Stromal cell of bone marrow (primary cell): ENCODE data around the gene USP21.

ENCODE experiments used
- DNase-seq: peaks from one replicate; pipeline ENCODE4 v3.0.0-alpha.2; 2012; ENCODE audit warnings: low read depth

The USP21 gene

DNA sequence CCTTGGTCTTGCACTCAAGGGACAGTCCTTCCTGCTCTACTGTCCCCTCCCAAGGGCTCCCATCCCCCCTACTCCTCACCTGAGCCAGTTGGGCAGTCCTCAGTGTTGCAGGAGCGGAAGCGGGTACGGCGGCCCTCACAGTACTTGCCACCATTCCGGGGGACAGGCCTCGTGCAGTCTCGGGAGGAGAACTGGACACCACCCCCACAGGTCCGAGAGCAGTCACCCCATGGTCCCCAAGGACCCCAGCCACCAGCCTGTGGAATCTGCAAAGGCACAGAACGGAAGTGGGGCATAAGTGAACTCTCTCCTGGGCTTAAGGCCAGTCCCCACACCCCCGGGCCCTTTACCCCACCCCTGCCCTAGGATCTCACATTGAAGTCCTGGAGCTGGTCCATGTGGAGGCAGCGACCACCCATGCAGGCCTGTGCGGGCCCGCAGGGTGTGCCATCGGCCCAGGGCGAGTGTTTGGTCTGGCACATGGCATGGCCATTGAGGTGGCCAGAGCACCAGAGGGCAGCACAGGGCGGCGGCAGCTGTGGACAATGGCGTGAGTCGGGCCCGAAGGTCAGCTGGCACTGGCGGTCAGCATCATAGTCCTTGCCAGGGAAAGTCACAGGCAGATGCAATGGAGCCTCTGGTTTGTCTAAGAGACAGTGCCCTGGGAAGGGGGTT lies 34.4 kb downstream of the USP21 start:
- DNase-seq = no peak

DNA sequence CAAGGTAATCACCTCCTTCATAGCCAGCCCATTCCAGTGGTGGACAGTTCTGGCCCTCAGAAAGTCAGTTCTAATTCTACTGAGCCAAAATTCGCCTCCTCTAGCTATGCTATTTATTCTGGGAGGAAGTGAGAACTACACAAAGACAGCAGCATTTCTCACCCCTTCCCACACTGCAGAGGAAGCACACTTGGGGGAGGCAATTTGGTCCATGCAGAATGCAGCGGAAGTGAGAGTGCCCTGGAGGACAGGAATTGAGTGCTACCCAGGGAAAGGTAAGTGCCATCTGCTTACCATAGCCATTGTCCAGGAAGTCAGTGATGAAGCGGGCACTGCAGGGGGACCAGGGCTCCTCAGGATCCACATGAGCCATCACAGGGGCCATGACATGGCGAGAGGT lies 35.9 kb downstream of the USP21 start:
- no peak for DNase-seq

DNA sequence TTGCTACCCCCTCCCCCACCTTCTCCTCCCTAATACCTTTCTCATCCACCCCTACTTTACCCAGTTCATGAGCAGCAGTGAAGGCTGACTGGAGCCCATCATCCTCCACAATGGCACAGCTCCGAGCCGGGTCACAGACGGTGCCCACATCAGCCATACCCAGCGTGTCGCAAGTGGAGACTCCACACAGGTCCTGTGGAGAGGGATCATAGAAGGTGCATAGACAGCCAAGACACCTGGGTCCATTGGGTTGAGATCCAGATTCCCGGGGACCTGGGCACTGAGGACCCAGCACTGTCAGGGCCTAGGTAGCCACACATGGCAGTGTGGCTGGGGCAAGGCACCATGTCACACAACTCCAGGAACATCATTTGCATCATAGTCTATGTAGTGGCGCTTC lies 36.8 kb downstream of the USP21 start:
- DNase-seq = no peak

DNA sequence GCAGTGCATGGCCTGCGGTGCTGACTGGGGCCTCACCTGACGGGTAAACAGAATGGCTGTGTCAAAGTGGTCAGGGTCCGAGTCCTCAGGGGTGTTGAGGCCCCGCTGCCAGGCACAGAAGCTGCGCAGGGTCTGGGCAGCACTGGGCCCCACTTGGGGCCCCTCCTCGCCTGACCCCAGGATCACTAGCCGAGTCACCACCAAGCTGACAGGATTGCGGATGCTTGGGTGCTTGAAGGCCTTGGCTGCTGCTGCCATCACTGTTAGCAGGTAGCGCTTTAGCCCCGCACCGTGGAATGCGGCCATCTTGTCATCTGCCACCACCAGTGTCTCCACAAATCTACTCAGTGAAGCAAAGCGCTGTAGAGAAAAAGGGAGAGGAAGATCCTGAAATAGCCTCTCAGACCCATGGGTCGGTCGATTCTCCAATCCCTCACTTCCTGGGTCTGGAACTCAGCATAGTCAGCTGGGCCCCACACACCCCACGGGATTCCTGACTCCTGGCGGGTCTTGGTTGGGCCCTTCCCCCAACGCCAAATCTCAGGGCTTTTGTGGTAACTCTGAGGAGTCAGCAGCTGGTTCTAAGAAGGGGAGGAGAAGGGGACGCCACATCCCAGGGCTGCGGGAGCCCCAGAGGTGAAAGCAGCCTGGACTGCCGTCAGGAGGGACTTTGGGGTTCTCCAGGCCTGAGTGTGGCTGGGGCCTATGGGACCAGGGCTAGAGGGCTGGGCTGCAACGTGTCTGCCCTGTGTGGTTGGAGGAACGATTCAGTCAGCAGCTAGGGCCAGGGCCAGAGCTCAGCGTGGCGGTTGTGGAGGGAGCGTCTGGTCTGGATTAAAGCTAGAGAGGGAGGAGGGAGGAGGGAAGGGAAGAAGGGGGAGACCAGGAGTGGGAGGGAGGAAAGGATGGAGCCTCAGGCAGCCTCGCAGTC lies 37.5 kb downstream of the USP21 start:
- DNase-seq = peak; percentile 87

DNA sequence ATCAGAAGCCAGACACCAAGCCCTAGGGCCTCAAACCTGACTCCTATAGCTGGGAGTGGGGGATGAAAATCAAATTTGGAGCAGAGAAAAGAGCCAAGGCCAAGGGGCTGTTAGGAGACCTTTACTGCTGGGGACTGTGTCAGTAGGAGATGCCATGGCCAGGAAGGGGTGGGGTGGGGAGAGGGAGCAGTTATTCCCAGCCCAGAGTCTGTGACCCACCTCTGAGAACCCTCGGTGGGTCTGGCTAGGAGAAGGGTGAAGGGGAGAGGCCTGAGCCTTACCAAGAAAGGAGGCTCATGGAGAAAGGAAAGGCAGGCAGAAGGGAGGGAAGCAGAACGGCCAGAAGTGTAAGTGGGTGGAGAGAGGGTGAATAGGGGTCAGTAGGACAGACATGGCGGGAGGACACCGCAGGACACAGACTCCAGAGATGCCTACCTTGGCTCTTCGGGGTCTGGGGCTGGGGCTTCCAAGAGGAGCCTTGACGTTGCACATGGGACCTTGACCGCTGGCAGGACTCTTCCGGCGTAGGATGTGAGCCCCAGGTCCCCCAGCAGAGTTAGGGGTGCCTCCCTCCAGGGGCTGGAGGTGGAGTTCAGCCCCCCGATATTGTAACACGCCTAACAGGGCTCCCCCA lies 38.4 kb downstream of the USP21 start:
- DNase-seq = no peak

DNA sequence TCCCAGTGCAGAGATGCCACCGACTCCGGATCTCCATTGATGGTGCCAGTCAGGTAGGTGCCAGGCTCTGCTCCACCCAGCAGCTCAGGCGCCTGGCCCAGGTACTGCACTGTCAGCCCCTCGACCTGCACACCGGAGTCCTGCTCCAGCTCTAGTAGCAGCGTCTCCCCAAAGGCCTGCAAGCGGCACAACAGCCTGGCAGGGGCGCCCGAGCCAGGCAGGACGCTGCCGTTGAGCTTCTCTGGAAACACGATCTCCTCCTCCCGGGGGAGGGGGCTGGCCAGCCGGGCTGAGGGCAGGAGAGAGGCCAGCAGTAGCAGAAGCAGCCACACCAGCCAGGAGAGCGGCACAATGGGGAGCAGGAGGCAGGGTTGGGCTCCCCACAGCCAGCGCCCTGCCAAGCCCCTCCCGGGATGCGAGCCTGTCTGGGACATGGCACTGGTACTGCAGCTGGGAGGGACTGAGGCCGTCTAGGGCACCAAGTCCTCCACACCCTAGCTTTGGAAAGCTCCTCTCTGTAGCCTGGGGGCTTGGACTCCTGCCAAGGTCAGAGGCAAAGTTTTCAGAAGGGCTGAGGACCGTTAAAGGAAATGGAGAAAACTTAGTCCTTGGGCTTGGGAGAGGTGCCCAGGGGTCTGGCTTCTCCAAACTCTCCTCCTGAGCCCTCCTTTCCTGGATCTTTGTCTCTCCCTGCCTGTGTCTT lies 39.0 kb downstream of the USP21 start:
- DNase-seq = no peak

DNA sequence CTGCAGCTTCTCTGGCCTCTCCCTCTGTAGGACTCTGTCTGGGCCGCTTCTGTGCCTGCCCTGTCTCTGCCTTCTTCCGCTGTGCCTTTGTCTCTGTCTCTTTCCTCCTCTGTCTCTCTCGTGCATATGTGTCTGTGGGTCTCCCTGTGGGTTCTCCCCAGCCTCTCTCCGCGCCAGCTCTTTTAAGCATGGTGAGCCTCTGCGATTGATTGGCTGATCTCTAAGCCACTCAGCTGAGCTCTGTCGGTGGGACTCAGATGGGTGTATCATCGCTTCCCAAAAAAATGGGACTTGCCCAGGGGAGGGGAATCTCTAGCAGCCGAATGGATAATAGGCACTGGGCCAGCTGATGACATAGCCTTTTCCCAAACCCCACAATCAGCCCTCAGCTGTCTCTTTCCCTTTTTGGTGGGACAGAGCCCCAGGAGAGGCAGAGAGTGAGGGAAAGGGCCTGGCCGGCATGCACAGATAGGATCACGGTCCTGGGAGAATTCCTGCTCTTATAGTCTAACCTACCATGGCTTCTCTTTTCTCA lies 39.7 kb downstream of the USP21 start, which contains the start of gene ADAMTS4:
TSS of gene ADAMTS4 (minus strand) at position 158 of the 535 bp plus-strand sequence. CDS start 427 bp downstream, outside the sequence.
- DNase-seq = peak; percentile 83

DNA sequence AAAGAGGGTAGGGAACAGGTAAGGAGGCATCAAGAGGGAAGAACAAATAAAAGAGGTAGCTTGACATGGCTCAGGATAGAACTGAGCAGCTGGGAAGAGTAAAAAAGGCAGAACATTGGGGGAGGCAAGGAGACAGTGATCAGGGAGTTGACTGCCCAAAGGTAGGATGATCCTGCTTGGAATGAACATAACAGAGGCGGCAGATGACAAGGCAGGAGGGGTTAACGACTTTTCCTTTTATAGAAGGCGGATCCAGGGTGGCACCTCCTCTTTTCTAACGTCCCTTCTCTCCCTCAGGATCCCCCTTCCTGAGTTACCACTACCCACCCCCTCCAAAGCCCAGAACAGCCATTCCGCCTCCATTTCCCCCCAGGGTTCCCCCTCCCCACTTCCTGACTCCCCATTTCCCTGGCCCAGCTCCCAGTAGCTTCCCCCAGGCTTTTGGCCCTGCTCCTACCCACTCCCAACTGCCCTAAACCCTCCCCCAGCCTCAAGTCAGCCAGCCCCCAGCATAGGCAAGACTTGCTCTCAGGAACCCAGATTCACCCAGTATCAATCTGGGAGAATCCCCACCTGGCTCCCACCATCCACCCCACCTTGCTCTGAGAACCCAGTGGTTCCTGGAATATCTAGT lies 40.3 kb downstream of the USP21 start:
- no peak for DNase-seq

DNA sequence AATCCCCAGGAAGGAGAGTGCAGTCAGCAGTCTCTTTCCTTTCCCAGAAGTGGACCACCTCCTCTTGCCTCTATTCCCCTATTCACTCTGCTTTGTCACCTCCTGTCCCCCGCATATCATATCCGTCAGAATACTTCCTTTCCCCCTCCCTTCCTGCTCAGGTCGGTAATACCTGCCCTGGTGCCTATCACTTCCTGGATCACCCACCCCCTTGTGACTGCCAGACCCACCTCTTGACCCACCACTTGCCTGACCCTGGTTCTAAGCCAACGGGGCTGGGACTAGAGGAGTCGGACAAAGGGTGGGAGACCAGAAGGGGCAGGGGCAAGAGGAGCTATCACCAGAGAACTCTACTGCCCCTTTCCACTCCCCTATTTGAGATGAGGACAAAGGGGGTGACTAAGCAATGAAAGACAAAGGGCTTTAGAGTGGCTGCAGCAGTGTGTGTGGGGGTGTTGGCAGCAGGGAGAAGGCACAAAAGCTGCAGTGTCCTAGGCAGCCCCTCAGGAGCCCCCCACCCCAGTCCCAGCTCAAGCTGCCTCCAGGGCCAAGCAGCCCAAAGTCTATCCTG lies 41.2 kb downstream of the USP21 start:
- DNase-seq = no peak

DNA sequence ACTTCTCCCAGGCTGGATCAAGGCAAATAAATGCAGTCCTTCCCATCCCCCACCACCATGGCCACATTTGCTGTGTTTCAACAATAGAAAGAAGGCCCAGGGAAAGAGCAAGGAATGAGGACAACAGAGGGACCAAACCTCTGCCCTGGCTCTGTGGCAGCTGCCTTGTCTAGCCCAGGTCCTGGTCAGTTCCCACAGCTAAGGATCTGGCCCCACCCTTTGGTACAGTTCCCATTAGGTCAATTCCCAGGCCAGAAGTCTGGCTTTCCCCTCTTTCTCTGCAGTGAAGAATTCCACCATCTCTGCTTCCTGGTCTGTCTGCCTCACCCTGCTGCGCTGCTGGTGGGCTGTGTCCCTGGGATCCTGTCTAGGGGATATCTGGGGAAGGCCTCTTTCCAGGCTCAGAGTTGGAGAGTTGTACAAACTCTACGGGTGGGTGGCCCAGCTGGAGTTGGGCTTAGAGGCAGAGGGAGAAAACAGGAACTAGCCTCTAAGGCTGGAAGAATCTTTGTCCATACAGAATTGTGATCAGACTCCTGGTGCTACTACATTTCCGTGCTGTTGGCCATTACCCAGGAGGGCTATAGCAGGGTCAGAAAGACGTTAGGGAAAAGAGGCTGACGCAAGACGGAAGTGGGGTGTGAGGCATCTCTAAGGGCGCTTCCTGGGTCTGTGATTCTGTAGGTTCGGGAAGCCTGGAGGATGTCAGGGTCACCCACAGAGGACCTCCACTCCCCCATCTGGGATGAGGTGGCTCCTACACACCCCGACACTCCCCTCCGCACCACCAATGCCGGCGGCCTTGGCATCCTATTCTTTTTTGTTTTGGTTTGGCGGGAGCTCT lies 41.9 kb downstream of the USP21 start:
- peak; percentile 65 for DNase-seq

DNA sequence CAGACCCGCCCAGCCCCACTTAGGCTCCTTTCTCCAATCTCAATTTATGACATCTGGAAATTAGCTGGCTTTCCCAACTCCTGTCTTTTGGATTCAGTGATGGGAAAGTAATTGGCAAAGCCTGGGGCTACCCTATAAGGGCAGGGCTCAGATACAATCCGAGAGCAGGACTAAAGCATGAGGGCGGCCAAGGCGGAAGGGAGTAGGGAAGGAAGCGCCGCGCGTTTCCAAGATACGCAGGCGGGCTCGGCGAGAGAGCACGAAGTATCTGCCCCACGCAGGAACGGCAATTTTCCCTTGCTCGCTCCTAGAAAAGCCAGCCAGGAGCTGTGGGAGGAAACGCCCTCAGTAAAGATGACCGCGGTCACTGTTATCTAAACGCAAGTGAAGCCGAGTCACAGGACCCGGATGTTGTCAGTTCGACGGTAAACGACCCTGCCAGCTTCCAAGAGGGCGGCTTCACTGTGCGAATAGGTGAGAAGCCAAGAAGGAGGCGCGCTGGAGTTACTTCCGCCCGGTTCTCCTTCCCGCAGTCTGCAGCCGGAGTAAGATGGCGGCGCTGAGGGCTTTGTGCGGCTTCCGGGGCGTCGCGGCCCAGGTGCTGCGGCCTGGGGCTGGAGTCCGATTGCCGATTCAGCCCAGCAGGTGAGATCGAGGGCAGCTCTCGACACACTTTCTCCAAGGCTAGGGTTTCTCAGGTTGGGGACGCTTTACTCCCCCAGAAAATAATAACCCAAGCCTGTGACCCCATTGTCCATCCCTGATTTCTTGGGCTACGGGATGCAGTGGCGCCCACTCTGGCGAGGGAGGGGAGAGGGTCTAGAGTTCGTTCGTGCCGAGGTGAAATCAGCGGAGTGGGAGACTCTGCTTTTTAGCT lies 42.8 kb downstream of the USP21 start, which contains the start of gene NDUFS2:
TSS of gene NDUFS2 (plus strand) at position 532 of the 877 bp plus-strand sequence. CDS start at position 551, 19 bp downstream.
- DNase-seq = peak; percentile 99

DNA sequence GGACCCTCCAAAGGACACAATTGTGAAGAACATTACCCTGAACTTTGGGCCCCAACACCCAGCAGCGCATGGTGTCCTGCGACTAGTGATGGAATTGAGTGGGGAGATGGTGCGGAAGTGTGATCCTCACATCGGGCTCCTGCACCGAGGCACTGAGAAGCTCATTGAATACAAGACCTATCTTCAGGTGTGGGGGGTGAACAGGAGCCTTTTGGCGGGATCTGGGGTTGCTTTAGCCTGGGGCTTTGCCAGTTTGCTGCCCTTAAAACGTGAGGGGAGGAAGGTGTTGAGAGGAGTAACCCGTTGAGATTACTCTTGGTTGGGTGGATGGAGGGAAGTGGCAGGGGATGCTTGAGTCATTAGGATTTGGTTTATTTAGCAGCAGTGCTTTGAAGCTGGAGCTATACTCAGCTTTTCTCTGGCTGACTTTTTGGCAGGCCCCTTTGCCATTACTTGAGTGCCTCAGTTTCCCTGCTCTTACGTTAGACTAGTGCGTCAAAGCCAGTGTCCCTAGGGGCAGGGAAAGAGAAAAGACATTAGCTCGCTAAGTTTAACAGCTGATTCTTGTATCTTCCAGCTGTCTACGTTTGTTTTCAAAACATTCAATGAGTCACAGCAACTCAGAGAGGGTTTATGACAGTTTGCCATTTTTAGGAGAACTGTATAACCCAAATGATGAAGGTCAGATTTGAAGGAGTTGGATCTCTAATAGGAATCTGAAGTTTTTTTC lies 47.3 kb downstream of the USP21 start:
- DNase-seq = no peak

DNA sequence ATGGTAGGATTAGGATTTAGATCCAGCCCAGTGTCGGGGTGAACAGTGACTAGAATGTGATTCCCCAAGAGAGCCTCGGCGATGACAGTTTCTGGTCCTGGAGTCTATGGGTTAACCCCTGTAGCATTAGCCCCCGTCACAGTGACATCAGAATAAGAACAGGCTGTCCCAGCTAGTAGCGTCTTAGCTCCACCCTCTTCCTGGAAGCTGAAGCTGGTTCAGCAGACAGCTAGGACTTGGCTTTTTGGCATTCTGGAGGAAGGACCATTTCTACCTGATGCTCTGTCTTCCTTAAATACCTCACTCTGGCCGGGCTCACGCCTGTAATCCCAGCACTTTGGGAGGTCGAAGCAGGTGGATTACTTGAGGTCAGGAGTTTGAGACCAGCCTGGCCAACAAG lies 47.9 kb downstream of the USP21 start:
- DNase-seq = no peak

DNA sequence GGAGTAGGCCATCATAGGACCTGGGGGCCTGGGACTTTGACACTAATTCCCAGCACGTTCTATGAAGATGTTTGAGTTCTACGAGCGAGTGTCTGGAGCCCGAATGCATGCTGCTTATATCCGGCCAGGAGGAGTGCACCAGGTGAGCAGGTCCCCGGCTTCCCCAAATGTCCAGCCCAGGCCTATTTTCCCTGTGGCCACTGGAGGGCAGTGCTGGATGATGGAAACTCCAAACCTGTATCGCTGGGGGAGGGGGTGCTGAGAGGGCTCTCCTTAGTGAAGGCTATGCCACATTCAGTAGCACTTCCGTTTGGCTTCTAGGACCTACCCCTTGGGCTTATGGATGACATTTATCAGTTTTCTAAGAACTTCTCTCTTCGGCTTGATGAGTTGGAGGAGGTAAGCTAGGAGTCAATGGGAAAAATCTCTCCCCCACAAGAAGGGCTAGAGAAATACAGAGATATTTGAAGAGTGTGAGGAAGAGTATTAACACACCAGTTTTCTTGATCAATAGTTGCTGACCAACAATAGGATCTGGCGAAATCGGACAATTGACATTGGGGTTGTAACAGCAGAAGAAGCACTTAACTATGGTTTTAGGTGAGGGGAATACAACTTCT lies 50.6 kb downstream of the USP21 start:
- peak; percentile 51 for DNase-seq

DNA sequence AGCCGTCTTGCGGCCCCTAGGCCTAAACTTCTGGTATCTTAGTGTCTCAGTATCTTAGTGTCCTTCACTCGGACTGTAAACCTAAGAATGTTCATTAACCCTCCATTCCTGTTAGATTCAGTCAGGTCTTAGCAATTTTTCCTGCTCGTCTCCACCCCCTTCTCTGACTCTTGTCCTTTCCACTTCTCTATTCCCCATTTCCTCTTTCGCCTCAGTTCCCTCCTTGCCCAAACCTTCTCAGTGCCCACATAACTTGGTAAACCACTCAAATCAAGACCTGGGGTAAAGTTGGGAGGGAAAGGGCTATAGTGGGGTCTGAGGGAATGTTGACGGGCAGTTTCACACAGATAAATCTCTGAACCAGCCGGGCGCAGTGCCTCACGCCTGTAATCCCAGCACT lies 55.1 kb downstream of the USP21 start:
- no peak for DNase-seq

DNA sequence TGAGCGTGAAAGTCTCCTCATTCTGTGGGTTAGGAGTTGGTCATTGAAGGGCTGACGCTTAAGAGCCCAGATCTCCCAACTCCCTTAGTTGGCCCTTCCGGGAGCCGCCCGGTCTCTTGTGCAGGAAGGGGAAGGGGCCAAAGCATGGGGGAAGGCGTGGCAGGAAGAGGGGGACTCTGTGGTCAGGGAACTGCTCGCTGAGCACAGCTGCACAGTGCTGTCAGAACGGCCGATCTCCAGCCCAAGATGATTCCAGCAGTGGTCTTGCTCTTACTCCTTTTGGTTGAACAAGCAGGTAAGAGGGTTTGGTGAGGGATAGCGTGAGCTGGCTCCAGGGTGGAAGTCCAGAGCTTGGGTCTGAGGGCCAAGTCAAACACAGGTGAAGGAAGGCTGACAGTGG lies 55.8 kb downstream of the USP21 start, which contains the start of gene FCER1G:
TSS of gene FCER1G (plus strand) at position 220 of the 400 bp plus-strand sequence. CDS start at position 247, 27 bp downstream.
- no peak for DNase-seq
